A549 (cell line): ENCODE data around the gene MAP3K14. TPM values are rescaled to one million over a fixed set of nuclear protein-coding genes. Genes with fewer than 3 reads are reported as not detected.

Experiments
- ATOH8 ChIP-seq: fragments of 250-450 bp; sonication (Bioruptor Pico); IDR thresholded peaks from 2 replicates; pipeline ENCODE4 v1.5.0; 2020; ENCODE audit warnings: low read depth, mild to moderate bottlenecking, moderate library complexity
- BCL3 ChIP-seq: fragments of >200 bp; sonication (Bioruptor Twin); formaldehyde crosslinking; IDR thresholded peaks from 3 replicates; pipeline ENCODE4 v1.6.1; 2016
- CHD2 ChIP-seq: fragments of 150-350 bp; IDR thresholded peaks from 2 replicates; pipeline ENCODE4 v1.6.1; 2014; ENCODE audit warnings: low read length; ENCODE audit not compliant: partially characterized antibody
- CHD4 ChIP-seq: fragments of 200-600 bp; sonication (generic); IDR thresholded peaks from 2 replicates; pipeline ENCODE4 v1.6.1; 2016; ENCODE audit warnings: antibody characterized with exemption, mild to moderate bottlenecking, borderline replicate concordance
- ELK1 ChIP-seq: fragments of 150-350 bp; IDR thresholded peaks from 2 replicates; pipeline ENCODE4 v1.6.1; 2014; ENCODE audit warnings: low read depth, mild to moderate bottlenecking, low read length
- FOSB ChIP-seq: fragments of 250-450 bp; sonication (Bioruptor Pico); IDR thresholded peaks from 2 replicates; pipeline ENCODE4 v1.5.0; 2020; ENCODE audit warnings: mild to moderate bottlenecking, moderate library complexity
- FOSL2 ChIP-seq, 2 experiments: fragments of 450-650 bp in 1 of 2; fragments of >200 bp in 1 of 2; sonication (Bioruptor Twin) in 1 of 2; formaldehyde crosslinking; IDR thresholded peaks; 2 replicates each; pipeline versions ENCODE4 v1.5.0 to v1.6.1; 2016 to 2020; ENCODE audit warnings: mild to moderate bottlenecking in 1 of 2, moderate library complexity in 1 of 2
- FOXS1 ChIP-seq: fragments of 250-450 bp; sonication (Bioruptor Pico); IDR thresholded peaks from 2 replicates; pipeline ENCODE4 v1.5.0; 2020; ENCODE audit warnings: mild to moderate bottlenecking, moderate library complexity
- HEYL ChIP-seq: fragments of 250-450 bp; sonication (Bioruptor Pico); IDR thresholded peaks from 2 replicates; pipeline ENCODE4 v1.8.0; 2021; ENCODE audit warnings: mild to moderate bottlenecking, moderate library complexity
- KDM1A ChIP-seq: fragments of 200-600 bp; sonication (generic); IDR thresholded peaks from 2 replicates; pipeline ENCODE4 v1.6.1; 2016; ENCODE audit warnings: low read depth, mild to moderate bottlenecking
- MAX ChIP-seq: IDR thresholded peaks from 2 replicates; pipeline ENCODE4 v1.6.1; 2012
- MYC ChIP-seq: IDR thresholded peaks from 2 replicates; pipeline ENCODE4 v1.6.1; 2012; ENCODE audit warnings: mild to moderate bottlenecking, inconsistent platforms, low read length, improper control_type of control experiment, borderline replicate concordance
- NFE2L2 ChIP-seq: fragments of 150-350 bp; conservative IDR thresholded peaks from 2 replicates; pipeline ENCODE4 v1.6.1; 2014; ENCODE audit warnings: low read length
- NPAS2 ChIP-seq: fragments of 250-450 bp; sonication (Bioruptor Pico); IDR thresholded peaks from 2 replicates; pipeline ENCODE4 v1.8.0; 2022; ENCODE audit warnings: mild to moderate bottlenecking, moderate library complexity, borderline replicate concordance
- PHF8 ChIP-seq: fragments of 200-600 bp; sonication (generic); IDR thresholded peaks from 2 replicates; pipeline ENCODE4 v1.6.1; 2016; ENCODE audit warnings: low read depth, mild to moderate bottlenecking, antibody characterized with exemption, moderate library complexity, borderline replicate concordance
- POLR2AphosphoS2 ChIP-seq: conservative IDR thresholded peaks from 2 replicates; pipeline ENCODE4 v1.6.1; 2012; ENCODE audit warnings: low read length, improper control_type of control experiment, inconsistent platforms
- RAD21 ChIP-seq, 2 experiments: fragments of >200 bp in 1 of 2; sonication (Bioruptor Twin) in 1 of 2; formaldehyde crosslinking in 1 of 2; IDR thresholded peaks in 1 of 2; conservative IDR thresholded peaks in 1 of 2; 2 replicates in 1 of 2; 3 replicates in 1 of 2; pipeline ENCODE4 v1.6.1; 2012 to 2018; ENCODE audit warnings: inconsistent platforms in 1 of 2
- RNF2 ChIP-seq: fragments of 200-600 bp; sonication (generic); IDR thresholded peaks from 2 replicates; pipeline ENCODE4 v1.6.1; 2016; ENCODE audit warnings: low read depth, mild to moderate bottlenecking, antibody characterized with exemption, moderate library complexity, borderline replicate concordance
- TP53 ChIP-seq: fragments of 250-450 bp; sonication (Bioruptor Pico); IDR thresholded peaks from 2 replicates; pipeline ENCODE4 v1.5.0; 2021; ENCODE audit warnings: mild to moderate bottlenecking, moderate library complexity
- ZFP36 ChIP-seq: fragments of 450-650 bp; IDR thresholded peaks from 2 replicates; pipeline ENCODE4 v1.6.1; 2014; ENCODE audit warnings: borderline replicate concordance; ENCODE audit not compliant: partially characterized antibody
- ZSCAN20 ChIP-seq: fragments of 250-450 bp; sonication (Bioruptor Pico); IDR thresholded peaks from 2 replicates; pipeline ENCODE4 v1.8.0; 2022; ENCODE audit warnings: mild to moderate bottlenecking, moderate library complexity
- polyA plus RNA-seq, 4 experiments: library from polyadenylated mRNA; depleted of rRNA in 3 of 4; stranded (reverse); fragments of >200 nt; fragmentation: RNase III in 1 of 4; extraction: RNeasy Plus Mini Kit Qiagen cat#74134 plus additional on column Dnase treatment in 1 of 4; gene quantifications; 2 replicates in 3 of 4; 3 replicates in 1 of 4; pipeline ENCODE4 v1.2.3, GENCODE V29; 2011 to 2017

The MAP3K14 gene
- polyA plus RNA-seq, 2 of the 4 experiments (the other 2 are of a cell fraction) = 9.1 to 34.5 TPM

DNA sequence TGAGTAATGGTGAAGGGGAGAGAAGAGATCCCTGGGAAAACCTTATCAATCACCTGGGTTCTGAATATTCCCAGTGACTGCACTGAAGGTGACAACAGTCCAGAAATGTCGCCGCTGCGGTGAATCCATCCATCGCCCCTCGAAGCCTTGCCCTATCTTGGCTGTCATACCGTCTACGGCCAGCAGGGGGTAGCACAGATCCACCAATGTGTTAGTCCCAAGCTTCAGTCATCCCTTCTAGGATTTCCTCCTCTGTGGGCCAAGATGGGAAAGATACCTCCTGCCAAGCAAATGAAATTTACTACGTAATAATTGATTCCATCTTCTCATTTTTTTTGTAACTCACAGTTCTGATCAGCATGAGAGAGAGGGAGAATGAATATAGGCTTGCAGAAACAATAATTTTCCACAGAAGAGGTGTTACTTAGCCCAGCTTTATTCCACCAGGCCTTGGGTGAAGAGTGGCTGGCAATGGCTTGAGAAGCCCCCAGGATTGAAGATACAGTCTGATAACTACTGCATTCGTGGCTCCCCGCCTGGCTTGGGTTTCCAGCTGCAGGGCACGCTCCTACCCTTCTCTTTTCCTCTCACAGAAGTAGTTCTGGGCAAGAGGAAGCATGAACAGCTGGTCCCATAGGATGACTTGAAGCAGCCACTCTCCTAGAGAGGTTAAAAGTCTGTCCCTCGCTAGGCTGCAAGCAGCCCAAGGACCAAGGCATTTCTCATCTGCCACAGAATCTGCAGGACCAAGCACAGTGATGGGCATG, 97.7 kb downstream of the MAP3K14 start (continued):
- TF ChIP-seq ATOH8 (no peak), MAX (peak; percentile 46), KDM1A (no peak), FOSL2 (IDR thresholded peaks at IDR 0.05) (no peak), FOSL2 (CRISPR knock-in tag; IDR thresholded peaks at IDR 0.05) (no peak), TP53 (CRISPR knock-in tag) (no peak), ZFP36 (no peak), NPAS2 (CRISPR knock-in tag) (no peak), MYC (0 out of 2 replicates have a peak, but pooled peaks have one; percentile 38), PHF8 (no peak), NFE2L2 (no peak), BCL3 (no peak), FOXS1 (CRISPR knock-in tag) (no peak), RAD21 (conservative IDR thresholded peaks at IDR 0.05 in 1 of 2, IDR thresholded peaks at IDR 0.05 in 1 of 2) (peak; percentile 99 to 100), ELK1 (no peak), CHD2 (no peak), POLR2AphosphoS2 (no peak), CHD4 (no peak), FOSB (CRISPR knock-in tag) (no peak), ZSCAN20 (CRISPR knock-in tag) (no peak), RNF2 (no peak), HEYL (CRISPR knock-in tag) (no peak)

Other genes with a start within 250 kb of the MAP3K14 start
- gene PLCD3, start 184.5 kb downstream of the MAP3K14 start, polyA plus RNA-seq (2011; rRNA removed) = 55.5 and 56.6 TPM in 2 replicates
- gene PLCD3, start 184.5 kb downstream of the MAP3K14 start, polyA plus RNA-seq (2017; fragmentation: RNase III; extraction: RNeasy Plus Mini Kit Qiagen cat#74134 plus additional on column Dnase treatment) = 104 to 107 TPM (median 105 TPM) in 3 replicates
- 11.2 and 11.4 TPM in 2 replicates for gene ACBD4, start 181.3 kb downstream of the MAP3K14 start, polyA plus RNA-seq (2011; rRNA removed)
- gene ACBD4, start 181.3 kb downstream of the MAP3K14 start, polyA plus RNA-seq (2017; fragmentation: RNase III; extraction: RNeasy Plus Mini Kit Qiagen cat#74134 plus additional on column Dnase treatment) = 13.0 to 14.8 TPM (median 13.7 TPM) in 3 replicates
- gene HEXIM1, start 168.5 kb downstream of the MAP3K14 start, polyA plus RNA-seq (2011; rRNA removed) = 39.3 and 54.0 TPM in 2 replicates
- gene HEXIM1, start 168.5 kb downstream of the MAP3K14 start, polyA plus RNA-seq (2017; fragmentation: RNase III; extraction: RNeasy Plus Mini Kit Qiagen cat#74134 plus additional on column Dnase treatment) = 118 to 143 TPM (median 131 TPM) in 3 replicates
- gene HEXIM2, start 155.1 kb downstream of the MAP3K14 start, polyA plus RNA-seq (2011; rRNA removed) = 14.5 and 15.5 TPM in 2 replicates
- 16.1 to 23.1 TPM (median 21.2 TPM) in 3 replicates for gene HEXIM2, start 155.1 kb downstream of the MAP3K14 start, polyA plus RNA-seq (2017; fragmentation: RNase III; extraction: RNeasy Plus Mini Kit Qiagen cat#74134 plus additional on column Dnase treatment)
- gene FMNL1, start 95.1 kb downstream of the MAP3K14 start, polyA plus RNA-seq (2011; rRNA removed) = 8.6 and 17.5 TPM in 2 replicates
- 43.9 to 47.9 TPM (median 44.0 TPM) in 3 replicates for gene FMNL1, start 95.1 kb downstream of the MAP3K14 start, polyA plus RNA-seq (2017; fragmentation: RNase III; extraction: RNeasy Plus Mini Kit Qiagen cat#74134 plus additional on column Dnase treatment)
- 0.05 and 0.08 TPM in 2 replicates for gene SPATA32, start 54.9 kb downstream of the MAP3K14 start, polyA plus RNA-seq (2011; rRNA removed)
- gene SPATA32, start 54.9 kb downstream of the MAP3K14 start, polyA plus RNA-seq (2017; fragmentation: RNase III; extraction: RNeasy Plus Mini Kit Qiagen cat#74134 plus additional on column Dnase treatment) = 0.09 to 0.25 TPM (median 0.21 TPM) in 3 replicates
- gene ARHGAP27, start 115.8 kb upstream of the MAP3K14 start, polyA plus RNA-seq (2011; rRNA removed) = 7.7 and 10.0 TPM in 2 replicates
- 15.2 to 16.4 TPM (median 15.7 TPM) in 3 replicates for gene ARHGAP27, start 115.8 kb upstream of the MAP3K14 start, polyA plus RNA-seq (2017; fragmentation: RNase III; extraction: RNeasy Plus Mini Kit Qiagen cat#74134 plus additional on column Dnase treatment)
- gene PLEKHM1, start 173.7 kb upstream of the MAP3K14 start, polyA plus RNA-seq (2011; rRNA removed) = 14.8 and 17.9 TPM in 2 replicates
- gene PLEKHM1, start 173.7 kb upstream of the MAP3K14 start, polyA plus RNA-seq (2017; fragmentation: RNase III; extraction: RNeasy Plus Mini Kit Qiagen cat#74134 plus additional on column Dnase treatment) = 10.7 to 13.4 TPM (median 13.2 TPM) in 3 replicates